WTC11 (cell line): ENCODE measurements around the gene CEP85. TPM values are rescaled to one million over a fixed set of nuclear protein-coding genes. Genes with fewer than 3 reads are reported as not detected.

Experiments used
- ATAC-seq: fragments of 200-7000 bp; cut with Tn5 transposase; 2 replicates; pipeline ENCODE4 v1.10.0; 2021; ENCODE audit warnings: mild to moderate bottlenecking, moderate library complexity
- CTCF ChIA-PET: fragments of 300-600 bp; sonication (Branson Sonifier 250); formaldehyde crosslinking; loops from one replicate; lab custom pipeline; 2021; ENCODE audit warnings: antibody characterized with exemption; lab: Charles Lee
- POLR2A ChIA-PET: fragments of 350-600 bp; sonication (Branson Sonifier 250); formaldehyde crosslinking; loops from one replicate; lab custom pipeline; 2021; ENCODE audit warnings: antibody characterized with exemption; lab: Charles Lee
- DNase-seq: peaks from one replicate; pipeline ENCODE4 v3.0.0; 2021; ENCODE audit warnings: low spot score
- H3K27ac Mint-ChIP-seq: 2 replicates; pipeline ENCODE4 v1.8.0; 2021; ENCODE audit warnings: mixed read lengths
- H3K27me3 Mint-ChIP-seq: 2 replicates; pipeline ENCODE4 v1.8.0; 2021; ENCODE audit warnings: low read depth, mild to moderate bottlenecking, moderate library complexity, mixed read lengths
- H3K36me3 Mint-ChIP-seq: 2 replicates; pipeline ENCODE4 v1.8.0; 2021; ENCODE audit warnings: mixed read lengths
- H3K4me1 Mint-ChIP-seq: 2 replicates; pipeline ENCODE4 v1.8.0; 2022; ENCODE audit warnings: mixed read lengths
- H3K4me3 Mint-ChIP-seq: 2 replicates; pipeline ENCODE4 v1.8.0; 2021; ENCODE audit warnings: mild to moderate bottlenecking, moderate library complexity, mixed read lengths
- H3K9me3 Mint-ChIP-seq: 2 replicates; pipeline ENCODE4 v1.8.0; 2021; ENCODE audit warnings: mixed read lengths
- ATF1 ChIP-seq: sonication (generic); formaldehyde crosslinking; IDR thresholded peaks from 2 replicates; pipeline ENCODE4 v1.8.1; 2023; ENCODE audit warnings: mild to moderate bottlenecking, moderate library complexity, missing genetic modification reagents
- CREM ChIP-seq: sonication (generic); formaldehyde crosslinking; IDR thresholded peaks from 2 replicates; pipeline ENCODE4 v1.8.1; 2022; ENCODE audit warnings: mild to moderate bottlenecking, missing genetic modification reagents, moderate library complexity
- HMGA2 ChIP-seq: fragments of 250-450 bp; sonication (Bioruptor Pico); IDR thresholded peaks from 2 replicates; pipeline ENCODE4 v1.4.0; 2021; ENCODE audit warnings: mild to moderate bottlenecking, moderate library complexity
- KAT7 ChIP-seq: sonication (generic); formaldehyde crosslinking; IDR thresholded peaks from 2 replicates; pipeline ENCODE4 v1.8.1; 2023; ENCODE audit warnings: missing genetic modification reagents, mild to moderate bottlenecking, borderline replicate concordance
- MXD4 ChIP-seq: fragments of 250-450 bp; sonication (Bioruptor Pico); IDR thresholded peaks from 2 replicates; pipeline ENCODE4 v1.8.0; 2021; ENCODE audit warnings: mild to moderate bottlenecking, moderate library complexity, borderline replicate concordance
- NFYB ChIP-seq: sonication (generic); formaldehyde crosslinking; conservative IDR thresholded peaks from 2 replicates; pipeline ENCODE4 v1.8.0; 2022; ENCODE audit warnings: low read depth, missing genetic modification reagents
- OVOL2 ChIP-seq: fragments of 250-450 bp; sonication (Bioruptor Pico); IDR thresholded peaks from 2 replicates; pipeline ENCODE4 v1.9.0; 2021; ENCODE audit warnings: mild to moderate bottlenecking, borderline replicate concordance
- ZNF138 ChIP-seq: sonication (generic); formaldehyde crosslinking; conservative IDR thresholded peaks from 2 replicates; pipeline ENCODE4 v1.8.1; 2022; ENCODE audit warnings: mild to moderate bottlenecking, moderate library complexity, missing genetic modification reagents
- ZNF232 ChIP-seq: sonication (generic); formaldehyde crosslinking; IDR thresholded peaks from 2 replicates; pipeline ENCODE4 v1.8.0; 2022; ENCODE audit warnings: mild to moderate bottlenecking, missing genetic modification reagents
- ZNF396 ChIP-seq: fragments of 250-450 bp; sonication (Bioruptor Pico); IDR thresholded peaks from 2 replicates; pipeline ENCODE4 v1.8.0; 2021; ENCODE audit warnings: mild to moderate bottlenecking, moderate library complexity, borderline replicate concordance
- total RNA-seq: library from RNA; stranded (reverse); gene quantifications from 3 replicates; pipeline ENCODE4 v1.2.3, GENCODE V29; 2021
- TF ChIP-seq, protein P1 (sequence below): sonication (generic); formaldehyde crosslinking; IDR thresholded peaks from 2 replicates; pipeline ENCODE4 v1.8.1; 2022; ENCODE audit warnings: low read depth, mild to moderate bottlenecking, moderate library complexity, missing genetic modification reagents, borderline replicate concordance
- TF ChIP-seq, protein P2 (sequence below): sonication (generic); formaldehyde crosslinking; IDR thresholded peaks from 2 replicates; pipeline ENCODE4 v1.8.1; 2022; ENCODE audit warnings: mild to moderate bottlenecking, missing genetic modification reagents, moderate library complexity, borderline replicate concordance
- TF ChIP-seq, protein P3 (sequence below): sonication (generic); formaldehyde crosslinking; IDR thresholded peaks from 2 replicates; pipeline ENCODE4 v1.8.0; 2022; ENCODE audit warnings: mild to moderate bottlenecking, missing genetic modification reagents
- TF ChIP-seq, protein P4 (sequence below): sonication (generic); formaldehyde crosslinking; IDR thresholded peaks from 2 replicates; pipeline ENCODE4 v1.8.1; 2022; ENCODE audit warnings: low read depth, missing genetic modification reagents, borderline replicate concordance
- TF ChIP-seq, protein P5 (sequence below): sonication (generic); formaldehyde crosslinking; IDR thresholded peaks from 2 replicates; pipeline ENCODE4 v1.8.0; 2022; ENCODE audit warnings: missing genetic modification reagents
- TF ChIP-seq, protein P6 (sequence below): sonication (generic); formaldehyde crosslinking; IDR thresholded peaks from 2 replicates; pipeline ENCODE4 v1.8.1; 2022; ENCODE audit warnings: mild to moderate bottlenecking, moderate library complexity, missing genetic modification reagents
- TF ChIP-seq, protein P7 (sequence below): fragments of 200-600 bp; IDR thresholded peaks from 2 replicates; pipeline ENCODE4 v1.8.0; 2022; ENCODE audit warnings: antibody characterized with exemption
- TF ChIP-seq, protein P8 (sequence below): sonication (generic); formaldehyde crosslinking; IDR thresholded peaks from 2 replicates; pipeline ENCODE4 v1.8.0; 2023; ENCODE audit warnings: missing genetic modification reagents
- TF ChIP-seq, protein P9 (sequence below): sonication (generic); formaldehyde crosslinking; conservative IDR thresholded peaks from 2 replicates; pipeline ENCODE4 v1.8.1; 2022; ENCODE audit warnings: mild to moderate bottlenecking, missing genetic modification reagents
- TF ChIP-seq, protein P10 (sequence below): sonication (generic); formaldehyde crosslinking; IDR thresholded peaks from 2 replicates; pipeline ENCODE4 v1.8.1; 2023; ENCODE audit warnings: mild to moderate bottlenecking, missing genetic modification reagents, borderline replicate concordance

The CEP85 gene
- total RNA-seq, 1 experiment from 2014 or later: 40.8 TPM

DNA sequence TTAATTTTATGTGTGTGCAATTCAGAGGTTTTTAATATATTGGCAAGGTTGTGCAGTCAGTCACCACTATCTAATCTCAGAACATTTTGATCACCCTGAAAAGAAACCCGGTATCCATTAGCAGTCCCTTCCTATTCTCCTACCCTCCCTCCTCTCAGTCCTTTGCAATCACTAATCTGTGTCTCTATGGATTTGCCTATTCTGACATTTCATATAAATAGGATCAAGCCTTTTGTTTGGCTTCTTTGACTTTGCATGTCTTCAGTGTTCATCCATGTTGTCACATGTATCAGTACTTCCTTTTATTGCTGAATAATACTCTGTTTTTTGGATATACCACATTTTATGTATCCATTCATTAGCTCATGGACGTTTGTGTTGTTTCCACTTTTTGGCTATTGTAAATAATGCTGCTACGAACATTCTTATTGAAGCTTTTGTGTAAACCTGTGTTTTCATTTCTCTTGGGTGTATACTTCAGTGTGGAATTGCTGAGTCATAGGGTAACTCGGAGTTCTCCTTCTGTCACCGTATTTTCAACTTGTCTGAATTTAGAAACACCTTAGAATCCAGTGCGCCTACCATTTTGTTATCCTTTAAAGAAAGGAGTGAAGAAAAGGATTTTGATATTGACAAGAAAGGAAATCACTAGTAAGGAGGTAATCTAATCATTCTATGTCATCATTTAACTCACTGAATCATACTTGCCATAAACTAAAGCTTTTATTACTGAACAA lies 3.4 kb downstream of the CEP85 start:
- peak overlapping the region; percentile 34; the same call in 1 of the 2 replicates for H3K27ac Mint-ChIP-seq
- ChIA-PET CTCF (interaction anchor here (1.1 to 1.7 kb wide), 4 partner anchors 35 to 92 kb away, joined by 3 to 6 read pairs (median 5); partner anchors contain the start of gene ZNF593), POLR2A (no interaction called here)
- no peak overlapping the region for H3K4me3 Mint-ChIP-seq
- TF ChIP-seq, protein P1, sequence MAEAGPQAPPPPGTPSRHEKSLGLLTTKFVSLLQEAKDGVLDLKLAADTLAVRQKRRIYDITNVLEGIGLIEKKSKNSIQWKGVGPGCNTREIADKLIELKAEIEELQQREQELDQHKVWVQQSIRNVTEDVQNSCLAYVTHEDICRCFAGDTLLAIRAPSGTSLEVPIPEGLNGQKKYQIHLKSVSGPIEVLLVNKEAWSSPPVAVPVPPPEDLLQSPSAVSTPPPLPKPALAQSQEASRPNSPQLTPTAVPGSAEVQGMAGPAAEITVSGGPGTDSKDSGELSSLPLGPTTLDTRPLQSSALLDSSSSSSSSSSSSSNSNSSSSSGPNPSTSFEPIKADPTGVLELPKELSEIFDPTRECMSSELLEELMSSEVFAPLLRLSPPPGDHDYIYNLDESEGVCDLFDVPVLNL (CRISPR knock-in tag): no peak
- TF ChIP-seq, protein P2, sequence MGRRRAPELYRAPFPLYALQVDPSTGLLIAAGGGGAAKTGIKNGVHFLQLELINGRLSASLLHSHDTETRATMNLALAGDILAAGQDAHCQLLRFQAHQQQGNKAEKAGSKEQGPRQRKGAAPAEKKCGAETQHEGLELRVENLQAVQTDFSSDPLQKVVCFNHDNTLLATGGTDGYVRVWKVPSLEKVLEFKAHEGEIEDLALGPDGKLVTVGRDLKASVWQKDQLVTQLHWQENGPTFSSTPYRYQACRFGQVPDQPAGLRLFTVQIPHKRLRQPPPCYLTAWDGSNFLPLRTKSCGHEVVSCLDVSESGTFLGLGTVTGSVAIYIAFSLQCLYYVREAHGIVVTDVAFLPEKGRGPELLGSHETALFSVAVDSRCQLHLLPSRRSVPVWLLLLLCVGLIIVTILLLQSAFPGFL: no peak
- TF ChIP-seq, protein P3, sequence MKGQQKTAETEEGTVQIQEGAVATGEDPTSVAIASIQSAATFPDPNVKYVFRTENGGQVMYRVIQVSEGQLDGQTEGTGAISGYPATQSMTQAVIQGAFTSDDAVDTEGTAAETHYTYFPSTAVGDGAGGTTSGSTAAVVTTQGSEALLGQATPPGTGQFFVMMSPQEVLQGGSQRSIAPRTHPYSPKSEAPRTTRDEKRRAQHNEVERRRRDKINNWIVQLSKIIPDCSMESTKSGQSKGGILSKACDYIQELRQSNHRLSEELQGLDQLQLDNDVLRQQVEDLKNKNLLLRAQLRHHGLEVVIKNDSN (CRISPR knock-in tag): no peak
- TF ChIP-seq ZNF138 (CRISPR knock-in tag) (no peak), HMGA2 (CRISPR knock-in tag) (no peak), MXD4 (CRISPR knock-in tag) (no peak), OVOL2 (CRISPR knock-in tag) (no peak), NFYB (no peak), ZNF396 (CRISPR knock-in tag) (no peak), ATF1 (no peak), KAT7 (no peak), CREM (CRISPR knock-in tag) (no peak), ZNF232 (CRISPR knock-in tag) (no peak)
- TF ChIP-seq, protein P4, sequence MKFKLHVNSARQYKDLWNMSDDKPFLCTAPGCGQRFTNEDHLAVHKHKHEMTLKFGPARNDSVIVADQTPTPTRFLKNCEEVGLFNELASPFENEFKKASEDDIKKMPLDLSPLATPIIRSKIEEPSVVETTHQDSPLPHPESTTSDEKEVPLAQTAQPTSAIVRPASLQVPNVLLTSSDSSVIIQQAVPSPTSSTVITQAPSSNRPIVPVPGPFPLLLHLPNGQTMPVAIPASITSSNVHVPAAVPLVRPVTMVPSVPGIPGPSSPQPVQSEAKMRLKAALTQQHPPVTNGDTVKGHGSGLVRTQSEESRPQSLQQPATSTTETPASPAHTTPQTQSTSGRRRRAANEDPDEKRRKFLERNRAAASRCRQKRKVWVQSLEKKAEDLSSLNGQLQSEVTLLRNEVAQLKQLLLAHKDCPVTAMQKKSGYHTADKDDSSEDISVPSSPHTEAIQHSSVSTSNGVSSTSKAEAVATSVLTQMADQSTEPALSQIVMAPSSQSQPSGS (CRISPR knock-in tag): no peak
- TF ChIP-seq, protein P5, sequence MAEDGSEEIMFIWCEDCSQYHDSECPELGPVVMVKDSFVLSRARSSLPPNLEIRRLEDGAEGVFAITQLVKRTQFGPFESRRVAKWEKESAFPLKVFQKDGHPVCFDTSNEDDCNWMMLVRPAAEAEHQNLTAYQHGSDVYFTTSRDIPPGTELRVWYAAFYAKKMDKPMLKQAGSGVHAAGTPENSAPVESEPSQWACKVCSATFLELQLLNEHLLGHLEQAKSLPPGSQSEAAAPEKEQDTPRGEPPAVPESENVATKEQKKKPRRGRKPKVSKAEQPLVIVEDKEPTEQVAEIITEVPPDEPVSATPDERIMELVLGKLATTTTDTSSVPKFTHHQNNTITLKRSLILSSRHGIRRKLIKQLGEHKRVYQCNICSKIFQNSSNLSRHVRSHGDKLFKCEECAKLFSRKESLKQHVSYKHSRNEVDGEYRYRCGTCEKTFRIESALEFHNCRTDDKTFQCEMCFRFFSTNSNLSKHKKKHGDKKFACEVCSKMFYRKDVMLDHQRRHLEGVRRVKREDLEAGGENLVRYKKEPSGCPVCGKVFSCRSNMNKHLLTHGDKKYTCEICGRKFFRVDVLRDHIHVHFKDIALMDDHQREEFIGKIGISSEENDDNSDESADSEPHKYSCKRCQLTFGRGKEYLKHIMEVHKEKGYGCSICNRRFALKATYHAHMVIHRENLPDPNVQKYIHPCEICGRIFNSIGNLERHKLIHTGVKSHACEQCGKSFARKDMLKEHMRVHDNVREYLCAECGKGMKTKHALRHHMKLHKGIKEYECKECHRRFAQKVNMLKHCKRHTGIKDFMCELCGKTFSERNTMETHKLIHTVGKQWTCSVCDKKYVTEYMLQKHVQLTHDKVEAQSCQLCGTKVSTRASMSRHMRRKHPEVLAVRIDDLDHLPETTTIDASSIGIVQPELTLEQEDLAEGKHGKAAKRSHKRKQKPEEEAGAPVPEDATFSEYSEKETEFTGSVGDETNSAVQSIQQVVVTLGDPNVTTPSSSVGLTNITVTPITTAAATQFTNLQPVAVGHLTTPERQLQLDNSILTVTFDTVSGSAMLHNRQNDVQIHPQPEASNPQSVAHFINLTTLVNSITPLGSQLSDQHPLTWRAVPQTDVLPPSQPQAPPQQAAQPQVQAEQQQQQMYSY: no peak
- TF ChIP-seq, protein P6, sequence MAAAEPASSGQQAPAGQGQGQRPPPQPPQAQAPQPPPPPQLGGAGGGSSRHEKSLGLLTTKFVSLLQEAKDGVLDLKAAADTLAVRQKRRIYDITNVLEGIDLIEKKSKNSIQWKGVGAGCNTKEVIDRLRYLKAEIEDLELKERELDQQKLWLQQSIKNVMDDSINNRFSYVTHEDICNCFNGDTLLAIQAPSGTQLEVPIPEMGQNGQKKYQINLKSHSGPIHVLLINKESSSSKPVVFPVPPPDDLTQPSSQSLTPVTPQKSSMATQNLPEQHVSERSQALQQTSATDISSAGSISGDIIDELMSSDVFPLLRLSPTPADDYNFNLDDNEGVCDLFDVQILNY (CRISPR knock-in tag): no peak
- TF ChIP-seq, protein P7, sequence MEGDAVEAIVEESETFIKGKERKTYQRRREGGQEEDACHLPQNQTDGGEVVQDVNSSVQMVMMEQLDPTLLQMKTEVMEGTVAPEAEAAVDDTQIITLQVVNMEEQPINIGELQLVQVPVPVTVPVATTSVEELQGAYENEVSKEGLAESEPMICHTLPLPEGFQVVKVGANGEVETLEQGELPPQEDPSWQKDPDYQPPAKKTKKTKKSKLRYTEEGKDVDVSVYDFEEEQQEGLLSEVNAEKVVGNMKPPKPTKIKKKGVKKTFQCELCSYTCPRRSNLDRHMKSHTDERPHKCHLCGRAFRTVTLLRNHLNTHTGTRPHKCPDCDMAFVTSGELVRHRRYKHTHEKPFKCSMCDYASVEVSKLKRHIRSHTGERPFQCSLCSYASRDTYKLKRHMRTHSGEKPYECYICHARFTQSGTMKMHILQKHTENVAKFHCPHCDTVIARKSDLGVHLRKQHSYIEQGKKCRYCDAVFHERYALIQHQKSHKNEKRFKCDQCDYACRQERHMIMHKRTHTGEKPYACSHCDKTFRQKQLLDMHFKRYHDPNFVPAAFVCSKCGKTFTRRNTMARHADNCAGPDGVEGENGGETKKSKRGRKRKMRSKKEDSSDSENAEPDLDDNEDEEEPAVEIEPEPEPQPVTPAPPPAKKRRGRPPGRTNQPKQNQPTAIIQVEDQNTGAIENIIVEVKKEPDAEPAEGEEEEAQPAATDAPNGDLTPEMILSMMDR: no peak
- TF ChIP-seq, protein P8, sequence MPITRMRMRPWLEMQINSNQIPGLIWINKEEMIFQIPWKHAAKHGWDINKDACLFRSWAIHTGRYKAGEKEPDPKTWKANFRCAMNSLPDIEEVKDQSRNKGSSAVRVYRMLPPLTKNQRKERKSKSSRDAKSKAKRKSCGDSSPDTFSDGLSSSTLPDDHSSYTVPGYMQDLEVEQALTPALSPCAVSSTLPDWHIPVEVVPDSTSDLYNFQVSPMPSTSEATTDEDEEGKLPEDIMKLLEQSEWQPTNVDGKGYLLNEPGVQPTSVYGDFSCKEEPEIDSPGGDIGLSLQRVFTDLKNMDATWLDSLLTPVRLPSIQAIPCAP (CRISPR knock-in tag): no peak
- TF ChIP-seq, protein P9, sequence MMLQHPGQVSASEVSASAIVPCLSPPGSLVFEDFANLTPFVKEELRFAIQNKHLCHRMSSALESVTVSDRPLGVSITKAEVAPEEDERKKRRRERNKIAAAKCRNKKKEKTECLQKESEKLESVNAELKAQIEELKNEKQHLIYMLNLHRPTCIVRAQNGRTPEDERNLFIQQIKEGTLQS (CRISPR knock-in tag): no peak
- TF ChIP-seq, protein P10, sequence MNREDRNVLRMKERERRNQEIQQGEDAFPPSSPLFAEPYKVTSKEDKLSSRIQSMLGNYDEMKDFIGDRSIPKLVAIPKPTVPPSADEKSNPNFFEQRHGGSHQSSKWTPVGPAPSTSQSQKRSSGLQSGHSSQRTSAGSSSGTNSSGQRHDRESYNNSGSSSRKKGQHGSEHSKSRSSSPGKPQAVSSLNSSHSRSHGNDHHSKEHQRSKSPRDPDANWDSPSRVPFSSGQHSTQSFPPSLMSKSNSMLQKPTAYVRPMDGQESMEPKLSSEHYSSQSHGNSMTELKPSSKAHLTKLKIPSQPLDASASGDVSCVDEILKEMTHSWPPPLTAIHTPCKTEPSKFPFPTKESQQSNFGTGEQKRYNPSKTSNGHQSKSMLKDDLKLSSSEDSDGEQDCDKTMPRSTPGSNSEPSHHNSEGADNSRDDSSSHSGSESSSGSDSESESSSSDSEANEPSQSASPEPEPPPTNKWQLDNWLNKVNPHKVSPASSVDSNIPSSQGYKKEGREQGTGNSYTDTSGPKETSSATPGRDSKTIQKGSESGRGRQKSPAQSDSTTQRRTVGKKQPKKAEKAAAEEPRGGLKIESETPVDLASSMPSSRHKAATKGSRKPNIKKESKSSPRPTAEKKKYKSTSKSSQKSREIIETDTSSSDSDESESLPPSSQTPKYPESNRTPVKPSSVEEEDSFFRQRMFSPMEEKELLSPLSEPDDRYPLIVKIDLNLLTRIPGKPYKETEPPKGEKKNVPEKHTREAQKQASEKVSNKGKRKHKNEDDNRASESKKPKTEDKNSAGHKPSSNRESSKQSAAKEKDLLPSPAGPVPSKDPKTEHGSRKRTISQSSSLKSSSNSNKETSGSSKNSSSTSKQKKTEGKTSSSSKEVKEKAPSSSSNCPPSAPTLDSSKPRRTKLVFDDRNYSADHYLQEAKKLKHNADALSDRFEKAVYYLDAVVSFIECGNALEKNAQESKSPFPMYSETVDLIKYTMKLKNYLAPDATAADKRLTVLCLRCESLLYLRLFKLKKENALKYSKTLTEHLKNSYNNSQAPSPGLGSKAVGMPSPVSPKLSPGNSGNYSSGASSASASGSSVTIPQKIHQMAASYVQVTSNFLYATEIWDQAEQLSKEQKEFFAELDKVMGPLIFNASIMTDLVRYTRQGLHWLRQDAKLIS: no peak
- H3K4me1 Mint-ChIP-seq: peaks cover 25% of the 10 kb centered on the region
- H3K27me3 Mint-ChIP-seq: peaks cover 3% of the 10 kb centered on the region
- ATAC-seq: no peak
- H3K36me3 Mint-ChIP-seq: peaks cover 37% of the 10 kb centered on the region
- DNase-seq: no peak
- peaks cover 6% of the 10 kb centered on the region; the same call in 1 of the 2 replicates for H3K9me3 Mint-ChIP-seq
